HG03378 (cell line): Measurements from ENCODE around the gene DAGLA.
"Not testable (repeated sequence)": the region's sequence is repeated elsewhere in the genome, so short reads cannot be mapped to it uniquely, and the experiment has no call there.

Experiments used
- ATAC-seq: cut with Tn5 transposase; IDR thresholded peaks from one replicate; pipeline ENCODE4 v1.9.1; 2021; ENCODE audit warnings: mild to moderate bottlenecking, moderate library complexity; ENCODE audit not compliant: unreplicated experiment

The DAGLA gene

GRCh38 chr11:61659413-61660196, 20.6 kb upstream of the DAGLA start:
- no peak for ATAC-seq

DNA sequence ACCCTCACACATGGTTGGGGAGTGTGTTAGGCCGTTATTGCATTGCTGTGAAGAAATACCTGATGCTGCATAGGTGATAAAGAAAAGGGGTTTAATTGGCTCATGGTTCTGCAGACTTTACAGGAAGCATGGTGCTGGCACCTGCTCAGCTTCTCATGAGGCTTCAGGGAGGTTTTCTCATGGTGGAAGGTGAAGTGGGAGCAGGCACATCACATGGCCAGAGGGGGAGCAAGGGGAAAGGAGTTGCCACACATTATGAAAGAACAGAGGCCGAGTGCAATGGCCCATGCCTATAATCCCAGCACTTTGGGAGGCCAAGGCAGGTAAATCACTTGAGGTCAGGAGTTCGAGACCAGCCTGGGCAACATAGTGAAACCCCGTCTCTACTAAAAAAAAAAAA, 19.2 kb upstream of the DAGLA start:
- not testable (repeated sequence) for ATAC-seq

GRCh38 chr11:61666684-61667297, 13.4 kb upstream of the DAGLA start:
- ATAC-seq, result no peak

DNA sequence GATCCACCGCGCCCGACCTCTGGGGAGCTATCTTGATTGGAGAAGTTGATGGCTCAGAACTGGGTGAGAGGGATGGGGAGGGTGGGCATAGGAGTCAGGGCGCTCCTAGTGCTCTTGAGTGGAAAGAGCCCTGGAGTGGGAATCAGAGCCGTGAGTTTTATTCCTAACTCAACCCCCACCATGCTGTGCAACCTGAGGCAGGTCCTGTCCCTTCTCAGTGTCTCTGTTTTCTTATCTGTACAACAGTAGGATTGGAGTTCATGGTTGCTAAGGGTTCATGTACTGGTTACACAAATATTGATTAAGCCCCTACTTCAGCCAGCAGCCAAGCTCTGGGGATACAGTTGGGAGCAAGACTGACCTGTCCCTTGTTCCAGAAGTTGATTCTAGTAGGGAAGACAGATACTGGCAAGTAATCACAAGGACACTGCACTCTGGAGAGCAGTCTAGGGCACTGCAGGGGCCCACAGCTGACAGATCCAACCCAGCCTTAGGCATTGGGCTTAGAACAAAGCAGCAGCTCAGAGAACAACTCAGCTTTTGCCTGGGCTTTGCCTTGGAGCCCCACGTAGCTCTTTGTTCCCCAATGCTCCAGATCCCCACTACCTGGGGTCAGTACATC, 12.4 kb upstream of the DAGLA start:
- no peak for ATAC-seq

DNA sequence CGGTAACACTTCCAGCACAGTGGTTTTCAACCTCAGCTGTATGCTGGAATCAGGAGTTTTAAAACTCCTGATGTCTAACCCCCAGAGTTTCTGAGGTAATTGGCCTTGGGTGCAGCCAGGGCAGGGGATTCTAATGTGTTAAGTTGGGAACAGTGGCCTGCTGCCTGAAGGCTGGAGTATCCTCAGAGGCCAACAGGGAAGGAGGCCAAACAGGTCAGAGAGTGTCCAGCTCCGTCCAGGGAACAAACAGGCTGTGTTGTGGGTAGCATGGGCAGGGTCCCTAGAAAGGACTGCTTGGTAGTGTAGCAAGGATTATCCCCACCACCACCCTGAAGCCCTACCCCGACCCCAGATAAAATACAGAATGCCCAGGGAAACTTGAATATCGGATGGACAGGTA, 10.8 kb upstream of the DAGLA start:
- ATAC-seq, result no peak

DNA sequence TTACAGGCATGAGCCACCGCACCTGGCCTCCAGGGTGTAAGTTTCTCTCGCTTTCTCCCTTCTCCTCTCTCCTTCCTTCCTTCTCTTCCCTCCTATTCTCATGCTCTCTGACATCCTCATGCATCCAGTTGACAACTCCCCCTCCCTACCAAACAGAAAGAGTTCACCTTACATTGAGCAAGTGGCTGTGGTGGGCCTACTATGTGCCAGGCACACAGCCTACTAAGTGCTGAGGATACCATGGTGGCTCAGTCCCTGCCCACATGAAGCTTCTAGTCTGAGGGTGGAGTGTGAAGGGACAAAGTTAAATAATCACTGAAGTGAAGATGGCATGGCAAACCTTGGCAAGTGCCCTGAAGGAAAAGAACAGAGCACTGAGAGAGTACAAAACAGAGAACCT, 9.6 kb upstream of the DAGLA start:
- ATAC-seq, result no peak

GRCh38 chr11:61671527-61671926, 8.7 kb upstream of the DAGLA start:
- no peak for ATAC-seq

DNA sequence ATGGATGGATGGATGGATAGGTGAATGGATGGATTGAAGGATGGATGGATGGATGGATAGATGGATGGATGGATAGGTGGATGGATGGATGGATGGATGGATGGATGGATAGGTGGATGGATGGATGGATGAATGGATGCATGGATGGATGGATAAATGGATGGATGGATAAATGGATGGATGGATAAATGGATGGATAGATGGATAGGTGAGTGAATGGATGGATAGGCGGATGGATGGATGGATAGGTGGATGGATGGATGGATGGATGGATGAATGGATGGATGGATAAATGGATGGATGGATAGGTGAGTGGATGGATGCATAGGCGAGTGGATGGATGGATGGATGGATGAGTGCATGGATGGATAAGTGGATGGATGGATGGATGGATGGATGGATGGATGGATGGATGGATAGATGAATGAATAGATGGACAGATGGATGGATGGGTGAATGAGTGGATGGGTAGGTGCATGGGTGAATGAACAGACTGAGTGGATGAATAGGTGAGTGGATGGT, 6.2 kb upstream of the DAGLA start:
- not testable (repeated sequence) for ATAC-seq

DNA sequence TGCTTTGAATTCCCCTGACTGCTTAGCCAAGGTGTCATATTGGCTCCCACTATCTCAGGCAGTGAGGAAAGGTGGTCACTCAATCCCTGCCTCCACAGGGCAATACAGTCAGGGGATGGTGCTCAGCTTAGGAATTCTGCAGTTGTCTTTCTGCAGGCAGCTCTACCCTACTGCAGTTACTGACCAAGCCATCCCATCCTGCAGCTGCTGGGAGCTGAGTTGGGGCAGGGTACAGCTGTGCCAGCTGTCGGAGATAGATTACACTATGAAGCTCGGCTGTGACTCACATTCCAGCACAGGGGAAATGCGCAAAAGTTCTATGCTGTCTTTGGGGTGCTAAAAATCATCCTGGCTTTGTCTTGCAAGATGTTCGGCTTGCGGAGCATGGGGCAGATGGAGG, 4.4 kb upstream of the DAGLA start:
- no peak for ATAC-seq

GRCh38 chr11:61679296-61679695, 895 bp upstream of the DAGLA start:
- ATAC-seq, result no peak

DNA sequence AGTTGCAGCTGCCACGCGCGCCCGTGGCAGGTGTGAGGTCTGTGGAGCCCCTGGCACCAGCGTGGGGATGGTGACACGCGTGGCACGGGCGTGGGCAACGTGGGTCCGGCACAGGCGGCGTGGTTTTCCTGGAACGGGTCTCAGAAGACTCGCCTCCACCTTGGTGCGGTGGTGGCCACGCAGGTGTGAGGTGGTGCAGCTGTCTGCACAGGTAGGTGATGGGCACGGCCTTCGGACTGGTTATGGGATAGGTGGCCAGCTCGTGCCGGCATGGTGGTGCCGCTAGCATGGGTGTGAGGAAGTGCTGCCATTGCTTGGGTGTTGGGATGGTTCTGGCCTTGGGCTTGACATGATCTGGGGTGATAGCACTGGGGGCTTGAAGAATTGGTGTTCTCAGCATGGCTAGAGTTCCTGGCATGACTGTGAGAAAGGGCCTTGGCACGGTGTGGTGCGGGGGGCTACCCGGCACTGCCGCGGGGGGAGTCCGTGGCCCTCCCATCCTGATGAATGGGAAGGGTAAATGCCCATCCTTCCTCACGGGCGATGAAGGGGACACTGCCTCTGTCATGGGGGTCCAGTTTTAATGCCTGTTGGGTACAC, 531 bp downstream of the DAGLA start:
- no peak for ATAC-seq

DNA sequence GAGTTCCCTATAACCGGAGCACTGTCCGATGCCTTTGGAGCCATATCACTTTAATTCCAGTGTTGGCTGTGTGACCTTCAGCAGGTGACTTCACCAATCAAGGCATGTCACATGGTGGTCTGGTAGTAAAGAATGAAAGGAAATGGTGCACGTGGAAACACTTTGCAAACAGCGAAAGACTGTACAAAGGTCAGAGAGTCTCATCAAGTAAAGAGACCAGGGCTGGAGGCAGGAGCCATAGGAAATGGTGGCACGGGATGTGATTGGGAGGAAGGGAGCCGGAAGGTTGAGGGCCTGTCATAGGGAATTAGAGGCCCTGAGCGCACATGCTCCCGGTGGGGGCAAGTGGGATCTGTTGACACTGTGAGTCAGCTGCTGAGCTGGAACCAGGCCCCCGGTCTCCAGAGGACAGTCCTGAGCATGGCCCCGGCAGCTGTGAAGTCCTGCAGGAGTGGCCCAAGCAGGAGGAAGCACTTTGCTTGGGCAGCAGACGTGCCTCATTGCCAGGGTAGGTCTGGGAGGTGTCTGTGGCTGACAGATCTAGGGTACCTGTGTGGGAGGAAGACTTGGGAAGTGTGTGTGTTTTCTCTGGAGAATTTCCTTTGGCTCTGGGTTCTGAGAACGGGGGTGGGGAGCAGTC, 2.0 kb downstream of the DAGLA start:
- no peak for ATAC-seq

DNA sequence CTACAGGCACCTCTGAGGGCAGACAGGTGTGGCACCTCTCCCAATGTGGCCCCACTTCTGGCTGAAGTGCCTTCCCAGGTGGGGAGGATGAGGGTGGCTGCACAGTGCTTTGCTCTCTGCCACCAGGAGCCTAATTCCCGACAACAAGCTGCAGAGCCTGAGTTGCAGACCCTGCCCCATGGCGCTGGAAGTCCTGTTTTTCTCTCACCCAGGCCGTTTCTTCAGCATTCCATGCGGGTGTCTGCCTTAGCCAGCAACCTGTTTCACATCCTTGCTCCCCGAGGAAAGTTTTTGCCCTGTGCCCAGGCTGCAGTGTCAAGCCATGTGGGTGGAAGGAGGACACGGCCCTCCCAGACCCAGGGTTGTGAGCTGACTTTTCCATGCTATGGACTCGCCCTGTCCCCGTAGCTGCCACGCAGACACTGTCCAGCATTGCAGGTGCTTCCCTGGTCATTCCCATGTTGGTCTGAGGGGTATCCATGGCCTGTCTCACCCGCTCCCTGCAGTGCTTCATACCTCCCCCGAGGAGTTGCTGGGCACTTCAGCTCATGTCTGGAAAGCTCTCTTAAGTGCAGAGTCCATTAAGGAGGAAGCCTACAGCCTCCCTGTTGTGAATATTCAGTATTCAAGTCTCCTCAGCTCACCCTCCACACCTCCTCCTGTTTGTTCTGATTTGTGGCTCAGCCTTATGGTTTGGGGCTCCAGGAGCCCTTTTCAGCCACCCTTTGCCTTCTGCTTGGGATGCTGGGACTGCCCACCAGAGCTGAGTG, 2.9 kb downstream of the DAGLA start:
- ATAC-seq, result no peak

DNA sequence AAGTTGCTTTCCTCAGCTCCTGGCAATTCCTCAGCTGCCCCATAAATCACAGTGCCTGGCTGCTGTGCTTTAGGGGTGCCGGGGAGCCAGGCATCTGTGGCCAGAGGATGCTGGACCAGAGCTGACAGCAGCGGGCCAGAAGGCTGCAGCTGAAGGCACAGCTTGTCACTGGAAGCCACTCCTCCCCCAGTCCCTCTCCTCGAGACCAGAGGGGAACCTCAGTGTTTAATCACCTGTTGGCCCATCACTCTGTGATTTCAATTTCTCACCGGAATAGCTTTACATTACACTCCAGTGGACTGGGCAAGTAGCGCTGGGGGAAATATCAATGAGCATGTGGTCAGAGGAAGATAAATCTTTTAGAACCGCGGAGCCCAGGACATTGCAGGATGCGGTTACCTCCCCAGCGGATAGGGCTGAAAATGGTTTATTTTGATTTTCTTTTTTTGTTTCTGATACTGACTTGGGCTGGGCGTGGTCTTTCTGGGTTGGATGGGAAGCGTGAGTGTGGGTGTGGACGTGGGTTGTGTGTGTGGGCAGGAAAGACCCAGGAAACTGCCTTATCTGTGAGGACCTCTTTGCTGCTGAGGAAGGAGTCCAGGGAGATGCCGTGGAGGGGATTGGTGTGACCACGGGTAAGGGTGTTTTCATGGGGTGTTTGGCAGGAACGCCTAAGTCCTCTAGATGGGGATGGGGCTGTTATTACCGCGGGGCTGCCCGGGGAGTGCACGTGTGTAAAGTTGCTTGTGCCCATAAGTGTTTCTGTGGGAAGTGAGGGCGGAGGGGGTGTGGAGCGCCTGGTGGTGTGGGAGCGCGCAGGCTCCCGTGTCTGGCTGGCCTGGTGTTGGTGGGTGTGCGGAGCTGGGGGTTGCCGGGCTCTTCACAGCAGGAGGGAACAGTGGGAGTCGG, 4.0 kb downstream of the DAGLA start:
- ATAC-seq, result no peak

GRCh38 chr11:61684870-61685616, 4.9 kb downstream of the DAGLA start:
- ATAC-seq, result no peak

- ATAC-seq, result no peak
Observed at GRCh38 chr11:61685617-61685967, 5.4 kb downstream of the DAGLA start.

GRCh38 chr11:61686066-61686465, 5.9 kb downstream of the DAGLA start:
- no peak for ATAC-seq

DNA sequence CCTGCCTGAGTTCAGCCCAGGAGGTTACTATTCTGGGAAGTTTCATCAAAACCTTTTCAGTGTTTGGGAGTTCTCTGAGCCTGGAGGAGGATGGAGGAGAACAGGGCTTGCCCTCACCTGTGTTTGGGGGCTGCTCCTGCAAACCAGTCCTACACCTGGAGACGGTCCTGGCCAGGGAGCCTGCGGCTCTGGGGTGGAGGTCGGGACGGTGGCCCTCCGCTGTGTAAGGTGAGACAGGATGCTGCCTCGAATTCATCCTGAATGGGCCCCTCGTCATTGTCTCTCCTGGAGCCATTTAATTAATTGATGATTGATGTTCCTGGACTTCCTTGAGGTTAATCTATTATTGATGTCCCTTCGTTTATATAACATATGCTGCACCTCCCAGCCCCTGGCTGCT, 6.3 kb downstream of the DAGLA start:
- no peak for ATAC-seq

DNA sequence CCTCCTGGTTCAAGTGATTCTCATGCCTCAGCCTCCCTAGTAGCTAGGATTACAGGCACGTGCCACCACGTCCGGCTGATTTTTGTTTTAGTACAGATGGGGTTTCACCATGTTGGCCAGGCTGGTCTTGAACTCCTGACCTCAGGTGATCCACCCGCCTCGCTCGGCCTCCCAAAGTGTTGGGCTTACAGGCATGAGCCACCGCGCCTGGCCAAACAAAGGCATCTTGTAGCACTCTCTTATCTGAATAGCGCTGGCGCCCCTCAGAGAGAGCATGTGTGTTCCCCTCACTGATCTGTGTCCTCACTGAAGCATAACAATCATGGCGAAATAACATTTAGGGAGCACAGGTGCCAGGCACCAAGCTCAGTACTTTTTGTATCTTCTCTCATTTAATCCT, 7.2 kb downstream of the DAGLA start:
- no peak for ATAC-seq
